H1 (cell line): ENCODE results near the gene NDUFAB1. TPM values are rescaled to one million over a fixed set of nuclear protein-coding genes. Genes with fewer than 3 reads are reported as not detected.
A peak's percentile ranks its signal among the peaks of the same experiment; 100 is the strongest.

Experiments
- BRCA1 ChIP-seq: IDR thresholded peaks from 2 replicates; pipeline ENCODE4 v1.6.1; 2012; ENCODE audit warnings: low read depth, low read length, improper control_type of control experiment
- EGR1 ChIP-seq: IDR thresholded peaks from 2 replicates; pipeline ENCODE4 v1.6.1; 2011; ENCODE audit warnings: low read depth, low read length, borderline replicate concordance
- GABPA ChIP-seq: IDR thresholded peaks from 2 replicates; pipeline ENCODE4 v1.6.1; 2011; ENCODE audit warnings: mild to moderate bottlenecking, low read length, moderate library complexity, borderline replicate concordance; ENCODE audit not compliant: insufficient read depth
- KDM1A ChIP-seq: fragments of 200-600, 300-600 bp; sonication (generic); IDR thresholded peaks from 2 replicates; pipeline ENCODE4 v1.7.1; 2016; ENCODE audit warnings: mild to moderate bottlenecking, low read length, borderline replicate concordance
- SAP30 ChIP-seq: fragments of 300-600 bp; sonication (generic); IDR thresholded peaks from 2 replicates; pipeline ENCODE4 v1.7.1; 2012; ENCODE audit warnings: low read length, moderate library complexity, mild to moderate bottlenecking, inconsistent platforms; ENCODE audit not compliant: insufficient read depth, insufficient replicate concordance
- SP1 ChIP-seq: IDR thresholded peaks from 2 replicates; pipeline ENCODE4 v1.6.1; 2011; ENCODE audit warnings: low read depth, low read length
- TAF1 ChIP-seq: IDR thresholded peaks from 2 replicates; pipeline ENCODE4 v1.6.1; 2011; ENCODE audit warnings: mild to moderate bottlenecking, low read depth, low read length
- polyA plus RNA-seq, 7 experiments: library from polyadenylated mRNA; depleted of rRNA in 3 of 7; stranded (reverse) in 5 of 7; unstranded in 2 of 7; fragments of >200 nt in 5 of 7; fragments of 200-250 nt in 2 of 7; gene quantifications; 1 replicate in 5 of 7; 2 replicates in 1 of 7; 4 replicates in 1 of 7; pipeline versions ENCODE4 v1.2.1 to v1.2.3, GENCODE V29; 2011 to 2013; ENCODE audit warnings: missing spikeins in 2 of 7, mixed read lengths in 2 of 7
- total RNA-seq: library from RNA; stranded (reverse); fragmentation: NEBNext Ultra II Directional; extraction: Animal tissue kit (Norgen Biotek cat#: 25700); gene quantifications from 2 replicates; pipeline ENCODE4 v1.2.1, GENCODE V29; 2021
- TF ChIP-seq, protein P1 (sequence below): fragments of 300-600 bp; sonication (generic); IDR thresholded peaks from 2 replicates; pipeline ENCODE4 v1.7.1; 2012; ENCODE audit warnings: low read length, moderate library complexity, mild to moderate bottlenecking, inconsistent platforms; ENCODE audit not compliant: insufficient replicate concordance
- TF ChIP-seq, protein P2 (sequence below): IDR thresholded peaks from 2 replicates; pipeline ENCODE4 v1.6.1; 2011; ENCODE audit warnings: low read depth, mild to moderate bottlenecking, low read length; ENCODE audit not compliant: insufficient read depth

NDUFAB1 gene
- total and polyA plus RNA-seq, 2 of the 8 experiments (the other 6 are each of a cell fraction or from before 2014, with no cell fraction given): 135 to 294 TPM

- TF ChIP-seq, protein P1, sequence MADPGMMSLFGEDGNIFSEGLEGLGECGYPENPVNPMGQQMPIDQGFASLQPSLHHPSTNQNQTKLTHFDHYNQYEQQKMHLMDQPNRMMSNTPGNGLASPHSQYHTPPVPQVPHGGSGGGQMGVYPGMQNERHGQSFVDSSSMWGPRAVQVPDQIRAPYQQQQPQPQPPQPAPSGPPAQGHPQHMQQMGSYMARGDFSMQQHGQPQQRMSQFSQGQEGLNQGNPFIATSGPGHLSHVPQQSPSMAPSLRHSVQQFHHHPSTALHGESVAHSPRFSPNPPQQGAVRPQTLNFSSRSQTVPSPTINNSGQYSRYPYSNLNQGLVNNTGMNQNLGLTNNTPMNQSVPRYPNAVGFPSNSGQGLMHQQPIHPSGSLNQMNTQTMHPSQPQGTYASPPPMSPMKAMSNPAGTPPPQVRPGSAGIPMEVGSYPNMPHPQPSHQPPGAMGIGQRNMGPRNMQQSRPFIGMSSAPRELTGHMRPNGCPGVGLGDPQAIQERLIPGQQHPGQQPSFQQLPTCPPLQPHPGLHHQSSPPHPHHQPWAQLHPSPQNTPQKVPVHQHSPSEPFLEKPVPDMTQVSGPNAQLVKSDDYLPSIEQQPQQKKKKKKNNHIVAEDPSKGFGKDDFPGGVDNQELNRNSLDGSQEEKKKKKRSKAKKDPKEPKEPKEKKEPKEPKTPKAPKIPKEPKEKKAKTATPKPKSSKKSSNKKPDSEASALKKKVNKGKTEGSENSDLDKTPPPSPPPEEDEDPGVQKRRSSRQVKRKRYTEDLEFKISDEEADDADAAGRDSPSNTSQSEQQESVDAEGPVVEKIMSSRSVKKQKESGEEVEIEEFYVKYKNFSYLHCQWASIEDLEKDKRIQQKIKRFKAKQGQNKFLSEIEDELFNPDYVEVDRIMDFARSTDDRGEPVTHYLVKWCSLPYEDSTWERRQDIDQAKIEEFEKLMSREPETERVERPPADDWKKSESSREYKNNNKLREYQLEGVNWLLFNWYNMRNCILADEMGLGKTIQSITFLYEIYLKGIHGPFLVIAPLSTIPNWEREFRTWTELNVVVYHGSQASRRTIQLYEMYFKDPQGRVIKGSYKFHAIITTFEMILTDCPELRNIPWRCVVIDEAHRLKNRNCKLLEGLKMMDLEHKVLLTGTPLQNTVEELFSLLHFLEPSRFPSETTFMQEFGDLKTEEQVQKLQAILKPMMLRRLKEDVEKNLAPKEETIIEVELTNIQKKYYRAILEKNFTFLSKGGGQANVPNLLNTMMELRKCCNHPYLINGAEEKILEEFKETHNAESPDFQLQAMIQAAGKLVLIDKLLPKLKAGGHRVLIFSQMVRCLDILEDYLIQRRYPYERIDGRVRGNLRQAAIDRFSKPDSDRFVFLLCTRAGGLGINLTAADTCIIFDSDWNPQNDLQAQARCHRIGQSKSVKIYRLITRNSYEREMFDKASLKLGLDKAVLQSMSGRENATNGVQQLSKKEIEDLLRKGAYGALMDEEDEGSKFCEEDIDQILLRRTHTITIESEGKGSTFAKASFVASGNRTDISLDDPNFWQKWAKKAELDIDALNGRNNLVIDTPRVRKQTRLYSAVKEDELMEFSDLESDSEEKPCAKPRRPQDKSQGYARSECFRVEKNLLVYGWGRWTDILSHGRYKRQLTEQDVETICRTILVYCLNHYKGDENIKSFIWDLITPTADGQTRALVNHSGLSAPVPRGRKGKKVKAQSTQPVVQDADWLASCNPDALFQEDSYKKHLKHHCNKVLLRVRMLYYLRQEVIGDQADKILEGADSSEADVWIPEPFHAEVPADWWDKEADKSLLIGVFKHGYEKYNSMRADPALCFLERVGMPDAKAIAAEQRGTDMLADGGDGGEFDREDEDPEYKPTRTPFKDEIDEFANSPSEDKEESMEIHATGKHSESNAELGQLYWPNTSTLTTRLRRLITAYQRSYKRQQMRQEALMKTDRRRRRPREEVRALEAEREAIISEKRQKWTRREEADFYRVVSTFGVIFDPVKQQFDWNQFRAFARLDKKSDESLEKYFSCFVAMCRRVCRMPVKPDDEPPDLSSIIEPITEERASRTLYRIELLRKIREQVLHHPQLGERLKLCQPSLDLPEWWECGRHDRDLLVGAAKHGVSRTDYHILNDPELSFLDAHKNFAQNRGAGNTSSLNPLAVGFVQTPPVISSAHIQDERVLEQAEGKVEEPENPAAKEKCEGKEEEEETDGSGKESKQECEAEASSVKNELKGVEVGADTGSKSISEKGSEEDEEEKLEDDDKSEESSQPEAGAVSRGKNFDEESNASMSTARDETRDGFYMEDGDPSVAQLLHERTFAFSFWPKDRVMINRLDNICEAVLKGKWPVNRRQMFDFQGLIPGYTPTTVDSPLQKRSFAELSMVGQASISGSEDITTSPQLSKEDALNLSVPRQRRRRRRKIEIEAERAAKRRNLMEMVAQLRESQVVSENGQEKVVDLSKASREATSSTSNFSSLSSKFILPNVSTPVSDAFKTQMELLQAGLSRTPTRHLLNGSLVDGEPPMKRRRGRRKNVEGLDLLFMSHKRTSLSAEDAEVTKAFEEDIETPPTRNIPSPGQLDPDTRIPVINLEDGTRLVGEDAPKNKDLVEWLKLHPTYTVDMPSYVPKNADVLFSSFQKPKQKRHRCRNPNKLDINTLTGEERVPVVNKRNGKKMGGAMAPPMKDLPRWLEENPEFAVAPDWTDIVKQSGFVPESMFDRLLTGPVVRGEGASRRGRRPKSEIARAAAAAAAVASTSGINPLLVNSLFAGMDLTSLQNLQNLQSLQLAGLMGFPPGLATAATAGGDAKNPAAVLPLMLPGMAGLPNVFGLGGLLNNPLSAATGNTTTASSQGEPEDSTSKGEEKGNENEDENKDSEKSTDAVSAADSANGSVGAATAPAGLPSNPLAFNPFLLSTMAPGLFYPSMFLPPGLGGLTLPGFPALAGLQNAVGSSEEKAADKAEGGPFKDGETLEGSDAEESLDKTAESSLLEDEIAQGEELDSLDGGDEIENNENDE: no peak
- TF ChIP-seq SP1: peak; percentile 75
- no peak for TF ChIP-seq BRCA1
- TF ChIP-seq TAF1: peak; percentile 92
- peak; percentile 91 for TF ChIP-seq GABPA
- no peak for TF ChIP-seq KDM1A
- peak; percentile 35; the same call in 1 of the 2 replicates for TF ChIP-seq EGR1
- peak; percentile 96 for TF ChIP-seq SAP30
- TF ChIP-seq, protein P2, sequence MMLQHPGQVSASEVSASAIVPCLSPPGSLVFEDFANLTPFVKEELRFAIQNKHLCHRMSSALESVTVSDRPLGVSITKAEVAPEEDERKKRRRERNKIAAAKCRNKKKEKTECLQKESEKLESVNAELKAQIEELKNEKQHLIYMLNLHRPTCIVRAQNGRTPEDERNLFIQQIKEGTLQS: peak; percentile 68; the same call in 1 of the 2 replicates
Measured at GRCh38 chr16:23640931-23641765, 45.0 kb upstream of the NDUFAB1 start, which contains the start of the genes DCTN5 and PALB2 (continued).
